DMS79 (cell line): ENCODE measurements around the gene PRKCE.

ENCODE experiments used
- DNase-seq: peaks from one replicate; lab custom pipeline; 2025; lab: John Stamatoyannopoulos, UW

The PRKCE gene

GRCh38 chr2:45631955-45632354 is 19.5 kb upstream of the PRKCE start:
- DNase-seq: no peak

GRCh38 chr2:45634223-45634622 is 17.3 kb upstream of the PRKCE start:
- no peak for DNase-seq

GRCh38 chr2:45636008-45636407 is 15.5 kb upstream of the PRKCE start:
- no peak for DNase-seq

GRCh38 chr2:45637440-45637839 is 14.0 kb upstream of the PRKCE start:
- no peak for DNase-seq

GRCh38 chr2:45640576-45640975 is 10.9 kb upstream of the PRKCE start:
- DNase-seq: no peak

- DNase-seq: no peak
Measured at GRCh38 chr2:45643095-45643494, 8.4 kb upstream of the PRKCE start.

- DNase-seq: peak; percentile 44
Measured at GRCh38 chr2:45643543-45644542, 7.6 kb upstream of the PRKCE start.

GRCh38 chr2:45646289-45646688 is 5.2 kb upstream of the PRKCE start:
- DNase-seq: no peak

- no peak for DNase-seq
Measured at GRCh38 chr2:45647356-45647755, 4.1 kb upstream of the PRKCE start.

- no peak for DNase-seq
Measured at GRCh38 chr2:45647986-45648520, 3.4 kb upstream of the PRKCE start.

- no peak for DNase-seq
Measured at GRCh38 chr2:45648636-45649035, 2.8 kb upstream of the PRKCE start.

- DNase-seq: no peak
Measured at GRCh38 chr2:45649462-45649857, 2.0 kb upstream of the PRKCE start.

GRCh38 chr2:45649858-45650811 is 1.3 kb upstream of the PRKCE start:
- peak; percentile 11 for DNase-seq

GRCh38 chr2:45650851-45651414 is 542 bp upstream of the PRKCE start:
- peak; percentile 67 for DNase-seq

- peak; percentile 61 for DNase-seq
Measured at GRCh38 chr2:45652090-45653031, 886 bp downstream of the PRKCE start.

- no peak for DNase-seq
Measured at GRCh38 chr2:45653122-45653913, 1.8 kb downstream of the PRKCE start.

- DNase-seq: peak; percentile 7
Measured at GRCh38 chr2:45654250-45654649, 2.8 kb downstream of the PRKCE start.

GRCh38 chr2:45661828-45662227 is 10.4 kb downstream of the PRKCE start:
- no peak for DNase-seq

- no peak for DNase-seq
Measured at GRCh38 chr2:45664635-45665261, 13.3 kb downstream of the PRKCE start.
